GM23338 (cell line): ENCODE measurements around the gene JAM3. TPM values are rescaled to one million over a fixed set of nuclear protein-coding genes. Genes with fewer than 3 reads are reported as not detected.

Experiments
- ATAC-seq: fragments of 200-7000 bp; cut with Tn5 transposase; 3 replicates; pipeline ENCODE4 v1.9.1; 2020
- DNase-seq: peaks from one replicate; pipeline ENCODE4 v3.0.0-alpha.2; 2015; ENCODE audit warnings: low spot score
- H2AFZ ChIP-seq: fragments of 200-600 bp; sonication (generic); 2 replicates; pipeline ENCODE4 v1.8.0; 2016; ENCODE audit warnings: antibody characterized with exemption, mild to moderate bottlenecking, moderate library complexity
- H3F3A ChIP-seq: fragments of 200-600 bp; sonication (generic); replicated peaks from 2 replicates; pipeline ENCODE4 v1.8.0; 2017; ENCODE audit warnings: antibody characterized with exemption, mixed run types, low read depth
- H3K27ac ChIP-seq: fragments of 200-600 bp; sonication (generic); 2 replicates; pipeline ENCODE4 v1.6.1; 2016; ENCODE audit warnings: low read depth
- H3K27me3 ChIP-seq: fragments of 200-600 bp; sonication (generic); 2 replicates; pipeline ENCODE4 v1.8.0; 2016; ENCODE audit warnings: mild to moderate bottlenecking, mixed run types, moderate library complexity; ENCODE audit not compliant: insufficient read depth
- H3K36me3 ChIP-seq: fragments of 200-600 bp; sonication (generic); 2 replicates; pipeline ENCODE4 v1.8.0; 2016; ENCODE audit warnings: mild to moderate bottlenecking; ENCODE audit not compliant: insufficient read depth
- H3K4me1 ChIP-seq: fragments of 200-600 bp; sonication (generic); 2 replicates; pipeline ENCODE4 v1.8.0; 2016; ENCODE audit warnings: mild to moderate bottlenecking, moderate library complexity; ENCODE audit not compliant: insufficient read depth
- H3K4me2 ChIP-seq: fragments of 200-600 bp; sonication (generic); 2 replicates; pipeline ENCODE4 v1.7.1; 2017; ENCODE audit warnings: mixed run types
- H3K4me3 ChIP-seq: fragments of 200-600 bp; sonication (generic); 2 replicates; pipeline ENCODE4 v1.6.1; 2016; ENCODE audit warnings: mixed run types
- H3K79me2 ChIP-seq: fragments of 200-600 bp; sonication (generic); replicated peaks from 2 replicates; pipeline ENCODE4 v1.8.0; 2017; ENCODE audit warnings: mild to moderate bottlenecking; ENCODE audit not compliant: insufficient read depth
- H3K9me2 ChIP-seq: fragments of 200-600 bp; sonication (generic); 2 replicates; pipeline ENCODE4 v1.8.0; 2017; ENCODE audit not compliant: insufficient read depth
- H4K20me1 ChIP-seq: fragments of 200-600 bp; sonication (generic); replicated peaks from 2 replicates; pipeline ENCODE4 v1.8.0; 2017; ENCODE audit warnings: mild to moderate bottlenecking; ENCODE audit not compliant: insufficient read depth
- H3K27ac Mint-ChIP-seq: 2 replicates; pipeline ENCODE4 v1.8.0; 2020; ENCODE audit warnings: inconsistent platforms, mild to moderate bottlenecking, moderate library complexity, mixed read lengths
- H3K27me3 Mint-ChIP-seq: 3 replicates; pipeline ENCODE4 v1.8.0; 2022; ENCODE audit warnings: low read depth, mild to moderate bottlenecking, moderate library complexity, mixed read lengths, inconsistent platforms; ENCODE audit not compliant: insufficient read depth, poor library complexity
- H3K36me3 Mint-ChIP-seq: 3 replicates; pipeline ENCODE4 v1.8.0; 2021; ENCODE audit warnings: low read depth, mild to moderate bottlenecking, inconsistent platforms, moderate library complexity, mixed read lengths
- H3K4me1 Mint-ChIP-seq: 3 replicates; pipeline ENCODE4 v1.8.0; 2020; ENCODE audit warnings: mild to moderate bottlenecking, inconsistent platforms, mixed read lengths
- H3K4me3 Mint-ChIP-seq: 3 replicates; pipeline ENCODE4 v1.8.0; 2021; ENCODE audit warnings: moderate library complexity, mild to moderate bottlenecking, inconsistent platforms, mixed read lengths
- H3K9me3 Mint-ChIP-seq: 3 replicates; pipeline ENCODE4 v1.8.0; 2020; ENCODE audit warnings: moderate library complexity, mild to moderate bottlenecking, inconsistent platforms, mixed read lengths
- CREB1 ChIP-seq: fragments of 250-450 bp; sonication (Bioruptor Pico); IDR thresholded peaks from 2 replicates; pipeline ENCODE4 v1.5.0; 2020; ENCODE audit warnings: low read depth, mild to moderate bottlenecking, moderate library complexity
- CTCF ChIP-seq, 2 experiments: fragments of 200-600 bp in 1 of 2; sonication (generic) in 1 of 2; conservative IDR thresholded peaks; 2 replicates each; pipeline versions ENCODE4 v1.5.1 to v1.6.1; 2016 to 2017; ENCODE audit warnings: antibody characterized with exemption in 2 of 2, low read depth in 2 of 2, mild to moderate bottlenecking in 2 of 2, moderate library complexity in 1 of 2
- ETS1 ChIP-seq: IDR thresholded peaks from 2 replicates; pipeline ENCODE4 v1.6.1; 2016; ENCODE audit warnings: antibody characterized with exemption
- EZH2 ChIP-seq: fragments of 200-600 bp; sonication (generic); IDR thresholded peaks from one replicate; pipeline ENCODE4 v1.8.0; 2017; ENCODE audit warnings: antibody characterized with exemption, mild to moderate bottlenecking, low read depth; ENCODE audit not compliant: unreplicated experiment
- EZH2phosphoT487 ChIP-seq: fragments of 200-600 bp; sonication (generic); IDR thresholded peaks from one replicate; pipeline ENCODE4 v1.8.1; 2018; ENCODE audit warnings: antibody characterized with exemption; ENCODE audit not compliant: unreplicated experiment
- JUNB ChIP-seq: IDR thresholded peaks from one replicate; pipeline ENCODE4 v1.6.1; 2016; ENCODE audit warnings: antibody characterized with exemption; ENCODE audit not compliant: unreplicated experiment
- NANOG ChIP-seq: IDR thresholded peaks from 2 replicates; pipeline ENCODE4 v1.6.1; 2016; ENCODE audit warnings: antibody characterized with exemption, borderline replicate concordance
- POLR2AphosphoS5 ChIP-seq: IDR thresholded peaks from 2 replicates; pipeline ENCODE4 v1.6.1; 2016; ENCODE audit warnings: antibody characterized with exemption, low read depth
- REST ChIP-seq: IDR thresholded peaks from one replicate; pipeline ENCODE4 v1.6.1; 2018; ENCODE audit warnings: antibody characterized with exemption; ENCODE audit not compliant: unreplicated experiment
- ZNF114 ChIP-seq: fragments of 250-450 bp; sonication (Bioruptor Pico); IDR thresholded peaks from 2 replicates; pipeline ENCODE4 v1.5.0; 2020; ENCODE audit warnings: mild to moderate bottlenecking, moderate library complexity
- ZNF331 ChIP-seq: fragments of 250-450 bp; sonication (Bioruptor Pico); IDR thresholded peaks from 2 replicates; pipeline ENCODE4 v1.5.0; 2020; ENCODE audit warnings: low read depth, mild to moderate bottlenecking, moderate library complexity
- polyA plus RNA-seq: library from polyadenylated mRNA; unstranded; fragments of >200 nt; fragmentation: Nextera tagmentation; extraction: Ambion mirVana; gene quantifications from 2 replicates; pipeline ENCODE4 v1.2.1, GENCODE V29; 2016
- total RNA-seq: library from RNA; depleted of rRNA; stranded (reverse); fragments of >200 nt; shearing (Covaris generic); gene quantifications from 2 replicates; pipeline ENCODE4 v1.2.3, GENCODE V29; 2014

JAM3 gene
- total and polyA plus RNA-seq, 2 experiments from 2014 or later = 14.1 to 41.5 TPM

- Mint-ChIP-seq H3K9me3 (no peaks in the 10 kb centered on the region; the same call in 2 of the 3 replicates), H3K4me3 (peak overlapping the region; percentile 85), H3K27me3 (peaks cover 41% of the 10 kb centered on the region), H3K36me3 (no peaks in the 10 kb centered on the region; the same call in 2 of the 3 replicates), H3K27ac (peak overlapping the region; percentile 51; the same call in 1 of the 2 replicates), H3K4me1 (peaks cover 54% of the 10 kb centered on the region)
- Histone ChIP-seq H3K36me3 (no peaks in the 10 kb centered on the region), H3K27me3 (no peaks in the 10 kb centered on the region), H4K20me1 (no peaks in the 10 kb centered on the region), H2AFZ (peak overlapping the region; percentile 98), H3K9me2 (no peaks in the 10 kb centered on the region), H3K4me1 (peaks cover 28% of the 10 kb centered on the region), H3K79me2 (no peaks in the 10 kb centered on the region), H3F3A (peaks cover 21% of the 10 kb centered on the region), H3K27ac (peak overlapping the region; percentile 88), H3K4me2 (peak overlapping the region; percentile 87), H3K4me3 (peak overlapping the region; percentile 84)
- peak; percentile 82 for DNase-seq
- TF ChIP-seq EZH2phosphoT487 (no peak), POLR2AphosphoS5 (peak; percentile 46; the same call in 1 of the 2 replicates)
- peak; percentile 53 for ATAC-seq
Measured at GRCh38 chr11:134037046-134037908, 31.6 kb upstream of the JAM3 start.

GRCh38 chr11:134038897-134039470 lies 29.9 kb upstream of the JAM3 start:
- no peak overlapping the region for H3K27ac Mint-ChIP-seq
- peaks cover 16% of the 10 kb centered on the region for H3F3A ChIP-seq
- DNase-seq (no peak), ATAC-seq (no peak)
- no peaks in the 10 kb centered on the region for H3K9me2 ChIP-seq
- H3K4me1 ChIP-seq = peaks cover 17% of the 10 kb centered on the region
- H3K27me3 ChIP-seq = no peaks in the 10 kb centered on the region
- no peaks in the 10 kb centered on the region; the same call in 2 of the 3 replicates for H3K36me3 Mint-ChIP-seq
- H3K36me3 ChIP-seq = no peaks in the 10 kb centered on the region
- peaks cover 30% of the 10 kb centered on the region for H3K27me3 Mint-ChIP-seq
- no peak overlapping the region for H2AFZ ChIP-seq
- H3K9me3 Mint-ChIP-seq = no peaks in the 10 kb centered on the region; the same call in 2 of the 3 replicates
- H3K4me3 Mint-ChIP-seq = peak overlapping the region; percentile 85; the same call in 2 of the 3 replicates
- peaks cover 44% of the 10 kb centered on the region for H3K4me1 Mint-ChIP-seq
- H3K27ac ChIP-seq = no peak overlapping the region
- no peak overlapping the region; the same call in 1 of the 2 replicates for H3K4me3 ChIP-seq
- no peaks in the 10 kb centered on the region for H4K20me1 ChIP-seq
- H3K79me2 ChIP-seq = no peaks in the 10 kb centered on the region
- 0 out of 2 replicates have a peak overlapping the region, but pooled peaks have one; percentile 32 for H3K4me2 ChIP-seq
- no peak for TF ChIP-seq ETS1
- TF ChIP-seq ZNF331 = no peak
- no peak for TF ChIP-seq NANOG
- no peak for TF ChIP-seq CTCF (conservative IDR thresholded peaks at IDR 0.05; ENCODE audit: low read depth in 2 of 2)
- TF ChIP-seq CREB1 (CRISPR knock-in tag) = no peak
- no peak for TF ChIP-seq EZH2
- no peak for TF ChIP-seq REST
- TF ChIP-seq ZNF114 (CRISPR knock-in tag) = no peak
- TF ChIP-seq JUNB = no peak
